Activated CD8-positive, alpha-beta T cell treated with anti-CD3 and anti-CD28 coated beads for 36 hours (primary cell): ENCODE measurements around the gene RFTN1. TPM values are rescaled to one million over a fixed set of nuclear protein-coding genes. Genes with fewer than 3 reads are reported as not detected.

Experiments used
- ATAC-seq: fragments of 200-7000 bp; cut with Tn5 transposase; one replicate; pipeline ENCODE4 v1.10.0; 2021; ENCODE audit warnings: mild to moderate bottlenecking, moderate library complexity
- CTCF ChIA-PET: fragments of 350-600 bp; sonication (Branson Sonifier 250); formaldehyde crosslinking; loops from one replicate; lab custom pipeline; 2021; ENCODE audit warnings: antibody characterized with exemption; lab: Charles Lee
- POLR2A ChIA-PET: fragments of 350-600 bp; sonication (Branson Sonifier 250); formaldehyde crosslinking; loops from one replicate; lab custom pipeline; 2021; ENCODE audit warnings: antibody characterized with exemption; lab: Charles Lee
- DNase-seq: peaks from one replicate; pipeline ENCODE4 v3.0.0-alpha.2; 2020
- H3K27ac Mint-ChIP-seq: one replicate; pipeline ENCODE4 v1.8.0; 2021; ENCODE audit warnings: mild to moderate bottlenecking, mixed read lengths
- H3K27me3 Mint-ChIP-seq: one replicate; pipeline ENCODE4 v1.8.0; 2021; ENCODE audit warnings: mixed read lengths
- H3K36me3 Mint-ChIP-seq: one replicate; pipeline ENCODE4 v1.8.0; 2021; ENCODE audit warnings: low read depth, mixed read lengths
- H3K4me1 Mint-ChIP-seq: one replicate; pipeline ENCODE4 v1.8.0; 2021; ENCODE audit warnings: low read depth, mixed read lengths
- H3K4me3 Mint-ChIP-seq: one replicate; pipeline ENCODE4 v1.8.0; 2021; ENCODE audit warnings: mild to moderate bottlenecking, moderate library complexity, mixed read lengths
- H3K9me3 Mint-ChIP-seq: one replicate; pipeline ENCODE4 v1.8.0; 2021; ENCODE audit warnings: mixed read lengths
- intact Hi-C: fragments of 100-400 bp; cut with micrococcal nuclease; formaldehyde crosslinking; loops from one replicate; pipeline ENCODE4 v1.10.0; 2022
- total RNA-seq, 2 experiments: library from RNA; stranded (reverse); gene quantifications; one replicate each; pipeline ENCODE4 v1.2.3, GENCODE V29; 2021
- TF ChIP-seq, protein P1 (sequence below): fragments of 200-600 bp; IDR thresholded peaks from one replicate; pipeline ENCODE4 v1.8.0; 2022; ENCODE audit warnings: antibody characterized with exemption, mild to moderate bottlenecking

RFTN1 gene
- total RNA-seq, 2 experiments from 2014 or later = 113 to 125 TPM

- POLR2A ChIA-PET = interaction anchor here (1.5 kb wide), 1 partner anchor 15 kb away, joined by 3 read pairs; no protein-coding TSS in a partner anchor
- H3K36me3 Mint-ChIP-seq = peaks cover 69% of the 10 kb centered on the region
- H3K27me3 Mint-ChIP-seq = no peaks in the 10 kb centered on the region
- intact Hi-C loops = no loop called here
- no peak for DNase-seq
- CTCF ChIA-PET = no interaction called here
- ATAC-seq = no peak
- TF ChIP-seq, protein P1, sequence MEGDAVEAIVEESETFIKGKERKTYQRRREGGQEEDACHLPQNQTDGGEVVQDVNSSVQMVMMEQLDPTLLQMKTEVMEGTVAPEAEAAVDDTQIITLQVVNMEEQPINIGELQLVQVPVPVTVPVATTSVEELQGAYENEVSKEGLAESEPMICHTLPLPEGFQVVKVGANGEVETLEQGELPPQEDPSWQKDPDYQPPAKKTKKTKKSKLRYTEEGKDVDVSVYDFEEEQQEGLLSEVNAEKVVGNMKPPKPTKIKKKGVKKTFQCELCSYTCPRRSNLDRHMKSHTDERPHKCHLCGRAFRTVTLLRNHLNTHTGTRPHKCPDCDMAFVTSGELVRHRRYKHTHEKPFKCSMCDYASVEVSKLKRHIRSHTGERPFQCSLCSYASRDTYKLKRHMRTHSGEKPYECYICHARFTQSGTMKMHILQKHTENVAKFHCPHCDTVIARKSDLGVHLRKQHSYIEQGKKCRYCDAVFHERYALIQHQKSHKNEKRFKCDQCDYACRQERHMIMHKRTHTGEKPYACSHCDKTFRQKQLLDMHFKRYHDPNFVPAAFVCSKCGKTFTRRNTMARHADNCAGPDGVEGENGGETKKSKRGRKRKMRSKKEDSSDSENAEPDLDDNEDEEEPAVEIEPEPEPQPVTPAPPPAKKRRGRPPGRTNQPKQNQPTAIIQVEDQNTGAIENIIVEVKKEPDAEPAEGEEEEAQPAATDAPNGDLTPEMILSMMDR = no peak
- peaks cover 37% of the 10 kb centered on the region for H3K4me1 Mint-ChIP-seq
- H3K4me3 Mint-ChIP-seq = no peak overlapping the region
- H3K9me3 Mint-ChIP-seq = no peaks in the 10 kb centered on the region
- peak overlapping the region; percentile 73 for H3K27ac Mint-ChIP-seq
These were observed 154.2 kb downstream of the RFTN1 start for GRCh38 chr3:16359331-16359730.

DNA sequence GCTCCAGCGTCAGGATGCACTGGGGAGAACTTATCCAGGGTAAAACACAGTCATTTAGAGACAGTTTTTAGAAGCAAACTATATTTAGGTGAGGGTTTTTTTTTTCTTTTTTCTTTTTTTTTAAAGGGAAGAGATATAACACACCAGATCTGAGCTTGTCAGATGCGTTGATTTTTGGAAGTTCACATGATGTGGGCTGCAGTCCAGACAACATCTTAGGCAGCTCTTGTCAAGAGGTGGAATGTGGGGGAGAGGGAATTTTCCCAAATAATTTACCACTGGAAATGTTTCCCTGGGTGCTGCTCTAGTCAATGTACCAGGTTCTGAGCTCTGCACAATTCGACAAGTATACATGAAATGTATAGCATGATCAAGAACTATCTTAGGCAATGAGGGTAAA is 155.2 kb downstream of the RFTN1 start:
- CTCF ChIA-PET = interaction anchor here (0.9 kb wide), 1 partner anchor 9 kb away, joined by 3 read pairs; no protein-coding TSS in a partner anchor
- TF ChIP-seq, protein P1 = no peak

GRCh38 chr3:16357186-16358121 is 156.0 kb downstream of the RFTN1 start:
- TF ChIP-seq, protein P1 = no peak
- Mint-ChIP-seq H3K27ac (peak overlapping the region; percentile 17), H3K4me1 (peaks cover 38% of the 10 kb centered on the region), H3K4me3 (no peak overlapping the region), H3K36me3 (peaks cover 63% of the 10 kb centered on the region), H3K9me3 (no peaks in the 10 kb centered on the region), H3K27me3 (no peaks in the 10 kb centered on the region)
- CTCF ChIA-PET = interaction anchor here (0.9 kb wide), 1 partner anchor 10 kb away, joined by 3 read pairs; no protein-coding TSS in a partner anchor
- POLR2A ChIA-PET = interaction anchor here (1.1 kb wide), 1 partner anchor 19 kb away, joined by 5 read pairs; no protein-coding TSS in a partner anchor
- DNase-seq (no peak), ATAC-seq (no peak)
- intact Hi-C loops = no loop called here

More for the DNA sequence above, 155.2 kb downstream of the RFTN1 start:
- Mint-ChIP-seq H3K36me3 (peaks cover 66% of the 10 kb centered on the region), H3K27me3 (no peaks in the 10 kb centered on the region), H3K27ac (peak overlapping the region; percentile 17), H3K9me3 (no peaks in the 10 kb centered on the region), H3K4me3 (no peak overlapping the region), H3K4me1 (peaks cover 33% of the 10 kb centered on the region)
- DNase-seq (no peak), ATAC-seq (no peak)
- intact Hi-C loops = no loop called here
- POLR2A ChIA-PET = interaction anchor here (0.6 to 1.1 kb wide), 2 partner anchors 20 to 29 kb away, joined by 3 to 5 read pairs; no protein-coding TSS in a partner anchor

GRCh38 chr3:16355828-16356227 is 157.7 kb downstream of the RFTN1 start:
- ChIA-PET POLR2A (no interaction called here), CTCF (no interaction called here)
- TF ChIP-seq, protein P1 = no peak
- peaks cover 36% of the 10 kb centered on the region for H3K4me1 Mint-ChIP-seq
- H3K9me3 Mint-ChIP-seq = no peaks in the 10 kb centered on the region
- ATAC-seq = no peak
- H3K36me3 Mint-ChIP-seq = peaks cover 53% of the 10 kb centered on the region
- no peaks in the 10 kb centered on the region for H3K27me3 Mint-ChIP-seq
- DNase-seq = no peak
- H3K27ac Mint-ChIP-seq = no peak overlapping the region
- intact Hi-C loops = no loop called here
- H3K4me3 Mint-ChIP-seq = no peak overlapping the region

GRCh38 chr3:16354291-16354690 is 159.2 kb downstream of the RFTN1 start:
- ChIA-PET POLR2A (no interaction called here), CTCF (interaction anchor here (2.6 kb wide), 1 partner anchor 11 kb away, joined by 9 read pairs; no protein-coding TSS in a partner anchor)
- H3K36me3 Mint-ChIP-seq = peaks cover 65% of the 10 kb centered on the region
- no peaks in the 10 kb centered on the region for H3K9me3 Mint-ChIP-seq
- ATAC-seq = no peak
- no peaks in the 10 kb centered on the region for H3K27me3 Mint-ChIP-seq
- TF ChIP-seq, protein P1 = no peak
- DNase-seq = no peak
- intact Hi-C loops = no loop called here
- H3K27ac Mint-ChIP-seq = peak overlapping the region; percentile 65
- peaks cover 31% of the 10 kb centered on the region for H3K4me1 Mint-ChIP-seq
- no peak overlapping the region for H3K4me3 Mint-ChIP-seq
